Measurements from ENCODE around the gene DENND4A. TPM values are rescaled to one million over a fixed set of nuclear protein-coding genes. Genes with fewer than 3 reads are reported as not detected.
A peak's percentile ranks its signal among the peaks of the same experiment; 100 is the strongest.

Gene DENND4A
- total RNA-seq, 4 donors from 2014 or later = 24.4 to 46.4 (median 33.1) TPM

GRCh38 chr15:65837301-65838294, 45.5 kb upstream of the DENND4A start:
- H3K4me1 ChIP-seq = peaks cover 19 to 31% of the 10 kb centered on the region in 2 donors
- in situ Hi-C loops (cut with MboI; ENCODE audit: low sequenced_read_pairs in 4 of 4) = no loop called here
- DNase-seq (no peak), ATAC-seq (no peak)
- H3K9me3 ChIP-seq = no peaks in the 10 kb centered on the region
- no peaks in the 10 kb centered on the region for H3K27me3 ChIP-seq
- TF ChIP-seq POLR2A (IDR thresholded peaks at IDR 0.05) (no peak), CTCF (IDR thresholded peaks at IDR 0.05 in 4 of 5, conservative IDR thresholded peaks at IDR 0.05 in 1 of 5) (no peak)
- H3K4me3 ChIP-seq = no peak overlapping the region
- H3K27ac ChIP-seq = no peak overlapping the region
- intact Hi-C loops (cut with DNase I; ENCODE audit: low total_unique reads) = no loop called here
- no peaks in the 10 kb centered on the region for H3K36me3 ChIP-seq

GRCh38 chr15:65836665-65837064, 44.6 kb upstream of the DENND4A start:
- no peak overlapping the region for H3K4me3 ChIP-seq
- in situ Hi-C loops (cut with MboI; ENCODE audit: low sequenced_read_pairs in 4 of 4) (no loop called here), intact Hi-C loops (cut with DNase I; ENCODE audit: low total_unique reads) (no loop called here)
- no peak for DNase-seq
- TF ChIP-seq CTCF (IDR thresholded peaks at IDR 0.05 in 4 of 5, conservative IDR thresholded peaks at IDR 0.05 in 1 of 5) (no peak), POLR2A (IDR thresholded peaks at IDR 0.05) (no peak)
- H3K36me3 ChIP-seq = no peaks in the 10 kb centered on the region
- H3K4me1 ChIP-seq = peaks cover 26 to 41% of the 10 kb centered on the region in 2 donors
- no peaks in the 10 kb centered on the region for H3K27me3 ChIP-seq
- no peak for ATAC-seq
- no peaks in the 10 kb centered on the region for H3K9me3 ChIP-seq
- no peak overlapping the region for H3K27ac ChIP-seq

- in situ Hi-C loops (cut with MboI; ENCODE audit: low sequenced_read_pairs in 4 of 4) = no loop called here
- intact Hi-C loops (cut with DNase I; ENCODE audit: low total_unique reads) = no loop called here
- peaks cover 29 to 48% of the 10 kb centered on the region in 2 donors for H3K4me1 ChIP-seq
- H3K36me3 ChIP-seq = no peaks in the 10 kb centered on the region
- no peak overlapping the region for H3K4me3 ChIP-seq
- H3K27ac ChIP-seq = peak overlapping the region in 2 of 4 donors; percentile 23 to 89
- no peak for ATAC-seq
- no peaks in the 10 kb centered on the region for H3K27me3 ChIP-seq
- TF ChIP-seq CTCF (IDR thresholded peaks at IDR 0.05 in 4 of 5, conservative IDR thresholded peaks at IDR 0.05 in 1 of 5) (no peak), POLR2A (IDR thresholded peaks at IDR 0.05) (no peak)
- H3K9me3 ChIP-seq = no peaks in the 10 kb centered on the region
- DNase-seq = no peak
These were observed 43.4 kb upstream of the DENND4A start for GRCh38 chr15:65835447-65835846.

- Histone ChIP-seq H3K27ac (peak overlapping the region; percentile 86 to 95 (median 91)), H3K4me3 (no peak overlapping the region), H3K4me1 (peaks cover 29 to 52% of the 10 kb centered on the region in 2 donors), H3K9me3 (no peaks in the 10 kb centered on the region), H3K27me3 (no peaks in the 10 kb centered on the region), H3K36me3 (no peaks in the 10 kb centered on the region)
- ATAC-seq (no peak), DNase-seq (no peak)
- in situ Hi-C loops (cut with MboI; ENCODE audit: low sequenced_read_pairs in 4 of 4) = loop anchor here in 2 of 4 donors (5.0 kb wide), 2 partner anchors 38 to 42 kb away; partner anchors contain the start of gene DENND4A (in 1 of the 2)
- TF ChIP-seq CTCF (IDR thresholded peaks at IDR 0.05 in 4 of 5, conservative IDR thresholded peaks at IDR 0.05 in 1 of 5) = no peak
- TF ChIP-seq POLR2A (IDR thresholded peaks at IDR 0.05) = no peak
- intact Hi-C loops (cut with DNase I; ENCODE audit: low total_unique reads) = no loop called here
These were observed 42.6 kb upstream of the DENND4A start for GRCh38 chr15:65834603-65835282.
